Measurements from ENCODE around the gene NDUFS8. TPM values are rescaled to one million over a fixed set of nuclear protein-coding genes. Genes with fewer than 3 reads are reported as not detected.

The NDUFS8 gene
- polyA plus RNA-seq, 1 donor = 70.6 TPM

- no peak for DNase-seq
Measured at GRCh38 chr11:68049509-68050370, 19.3 kb downstream of the NDUFS8 start.

- no peak for DNase-seq
Measured at GRCh38 chr11:68050371-68050841, 19.9 kb downstream of the NDUFS8 start.

DNA sequence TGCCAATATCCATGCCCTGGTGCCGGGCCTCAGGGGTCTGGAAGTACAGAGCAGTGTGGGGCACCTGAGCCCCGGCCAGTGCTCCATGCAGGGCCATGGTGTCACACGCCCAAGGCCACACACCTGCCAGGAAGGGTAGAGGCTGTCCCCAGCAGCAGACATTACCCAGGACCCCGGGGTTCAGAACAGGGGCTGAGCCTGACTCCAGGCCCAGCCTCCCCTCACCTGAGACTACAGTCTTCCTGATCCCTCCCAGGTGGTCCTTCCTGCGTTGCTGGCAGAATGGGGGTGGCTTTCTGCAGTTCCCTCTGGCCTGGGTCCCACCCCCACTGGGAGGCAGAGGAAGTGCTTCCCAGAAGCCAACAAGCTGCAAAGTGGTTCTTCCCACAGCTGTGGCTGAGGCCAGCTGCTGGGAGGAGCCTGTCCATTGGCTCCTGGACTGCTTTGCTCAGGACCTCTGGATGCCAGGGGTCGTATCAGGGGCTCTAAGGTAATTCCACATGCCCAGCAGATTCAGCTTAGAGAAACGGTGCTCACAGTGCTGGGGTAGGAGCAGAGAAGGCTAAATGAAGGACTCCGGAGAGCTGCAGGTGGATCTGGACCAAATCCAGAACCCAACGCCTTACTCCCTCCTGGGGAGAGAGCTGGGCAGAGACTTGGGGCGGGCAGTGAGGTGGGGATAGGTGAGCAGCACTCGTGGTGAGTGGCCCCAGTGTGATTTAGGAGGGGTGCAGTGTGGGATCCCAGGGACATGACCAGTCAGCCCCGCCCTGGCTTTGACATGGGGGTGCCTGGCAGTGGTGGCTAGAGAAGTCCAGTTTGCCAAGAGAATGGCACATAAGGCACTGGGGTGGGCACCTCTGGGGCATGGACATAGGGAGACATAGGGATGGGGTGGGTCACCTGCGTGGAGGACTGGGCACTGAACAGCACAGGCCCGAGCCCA lies 21.0 kb downstream of the NDUFS8 start:
- no peak for DNase-seq

DNA sequence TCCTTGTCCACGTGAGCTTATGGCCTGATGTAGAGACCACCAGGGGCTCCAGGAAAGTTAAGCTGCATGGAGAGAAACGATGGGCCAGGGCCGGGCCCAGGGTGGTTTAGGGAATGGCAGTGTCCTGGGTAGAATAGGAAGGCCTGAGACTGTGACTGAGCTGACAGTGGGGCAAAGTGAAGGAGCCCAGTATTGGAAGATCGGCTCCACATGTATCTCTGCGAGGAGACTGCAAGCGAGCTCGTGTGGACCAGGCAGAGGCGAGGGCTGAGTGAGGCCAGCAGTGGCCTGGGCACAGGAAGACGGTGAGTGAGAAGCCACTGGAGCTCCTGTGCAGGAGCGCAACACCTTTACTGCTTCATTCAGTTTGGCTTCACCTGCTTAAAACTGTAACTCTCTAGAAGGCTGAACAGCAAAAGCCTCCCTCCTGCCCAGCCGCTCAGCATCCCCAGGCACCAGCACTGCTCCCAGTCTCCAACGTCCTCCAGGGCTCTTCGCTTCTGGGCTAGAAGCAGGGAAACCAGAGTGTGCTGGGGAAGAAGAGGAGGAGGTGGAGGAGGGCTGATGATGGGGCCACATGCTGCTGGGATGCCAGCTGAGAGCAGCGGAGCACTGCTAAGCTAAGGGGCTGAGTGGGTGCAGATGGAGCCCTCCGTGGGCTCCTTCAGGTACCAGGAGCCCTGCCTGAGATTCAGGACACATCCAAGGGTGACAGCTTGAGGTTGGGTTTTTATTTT lies 21.8 kb downstream of the NDUFS8 start:
- DNase-seq = no peak

- no peak for DNase-seq
Measured at GRCh38 chr11:68053117-68053516, 22.6 kb downstream of the NDUFS8 start.

GRCh38 chr11:68053981-68054812 lies 23.7 kb downstream of the NDUFS8 start:
- no peak for DNase-seq

- no peak for DNase-seq
Measured at GRCh38 chr11:68056317-68057285, 26.1 kb downstream of the NDUFS8 start.

- no peak for DNase-seq
Measured at GRCh38 chr11:68057807-68058206, 27.3 kb downstream of the NDUFS8 start.

DNA sequence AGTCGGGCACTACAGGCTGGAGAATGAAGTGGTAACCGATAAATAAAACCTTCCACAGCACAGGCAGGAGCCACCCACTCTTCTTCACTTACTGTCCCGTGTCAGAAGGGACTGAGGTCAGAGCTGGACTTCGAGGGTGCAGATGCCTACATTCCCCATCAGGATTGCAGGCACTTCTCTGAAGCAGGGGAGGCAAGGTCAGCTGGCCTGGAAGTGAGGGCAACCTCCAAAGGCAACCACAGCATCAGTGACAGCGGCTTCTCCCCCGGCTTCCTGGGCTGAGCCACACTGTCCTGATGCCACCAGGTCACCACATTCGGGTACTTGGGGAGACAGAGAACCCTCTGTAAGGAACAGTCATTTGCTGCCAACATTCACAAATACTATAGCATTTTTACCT lies 31.0 kb downstream of the NDUFS8 start:
- DNase-seq = no peak

- DNase-seq = no peak
Measured at GRCh38 chr11:68064926-68065325, 34.4 kb downstream of the NDUFS8 start.

GRCh38 chr11:68065841-68066240 lies 35.4 kb downstream of the NDUFS8 start:
- DNase-seq = no peak

DNA sequence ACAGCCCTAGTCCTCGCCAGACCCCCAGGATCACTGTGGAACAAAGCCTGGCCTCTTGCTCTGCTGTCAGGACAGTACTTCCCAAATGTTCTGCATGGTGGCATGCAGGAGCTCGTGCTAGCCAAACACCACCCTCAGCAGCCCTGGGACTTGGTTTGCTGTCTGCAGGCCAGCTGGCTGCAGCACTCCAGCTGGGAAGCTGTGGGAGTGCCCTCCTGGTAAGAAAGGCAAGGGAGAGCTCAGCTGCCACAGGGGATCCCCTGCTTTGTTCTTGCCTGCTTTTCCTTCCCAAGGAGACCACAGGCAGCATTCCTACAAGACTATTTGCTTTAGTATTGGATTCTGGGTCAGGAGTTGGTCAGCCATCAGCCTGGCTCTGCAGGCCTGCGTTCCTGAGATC lies 36.3 kb downstream of the NDUFS8 start:
- no peak for DNase-seq

DNA sequence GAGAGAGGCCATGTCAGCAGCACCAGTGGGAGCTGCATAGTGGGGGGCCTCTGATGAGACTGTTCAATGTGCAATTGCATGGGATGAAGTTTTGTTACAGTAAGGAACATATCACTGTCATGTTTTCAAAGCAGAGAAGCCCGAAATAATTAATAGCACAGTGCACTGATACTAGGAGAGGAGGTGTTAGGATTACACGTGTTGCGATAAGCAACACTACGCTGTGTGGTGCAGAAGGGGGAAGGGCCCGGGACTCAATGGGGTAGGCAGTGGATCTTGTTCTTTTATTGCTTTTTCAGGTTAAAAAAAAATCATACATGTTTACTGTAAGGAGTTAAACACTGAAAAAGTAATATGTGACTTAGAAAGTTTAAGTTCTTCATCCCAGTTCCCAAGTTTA lies 37.5 kb downstream of the NDUFS8 start:
- DNase-seq = no peak

DNA sequence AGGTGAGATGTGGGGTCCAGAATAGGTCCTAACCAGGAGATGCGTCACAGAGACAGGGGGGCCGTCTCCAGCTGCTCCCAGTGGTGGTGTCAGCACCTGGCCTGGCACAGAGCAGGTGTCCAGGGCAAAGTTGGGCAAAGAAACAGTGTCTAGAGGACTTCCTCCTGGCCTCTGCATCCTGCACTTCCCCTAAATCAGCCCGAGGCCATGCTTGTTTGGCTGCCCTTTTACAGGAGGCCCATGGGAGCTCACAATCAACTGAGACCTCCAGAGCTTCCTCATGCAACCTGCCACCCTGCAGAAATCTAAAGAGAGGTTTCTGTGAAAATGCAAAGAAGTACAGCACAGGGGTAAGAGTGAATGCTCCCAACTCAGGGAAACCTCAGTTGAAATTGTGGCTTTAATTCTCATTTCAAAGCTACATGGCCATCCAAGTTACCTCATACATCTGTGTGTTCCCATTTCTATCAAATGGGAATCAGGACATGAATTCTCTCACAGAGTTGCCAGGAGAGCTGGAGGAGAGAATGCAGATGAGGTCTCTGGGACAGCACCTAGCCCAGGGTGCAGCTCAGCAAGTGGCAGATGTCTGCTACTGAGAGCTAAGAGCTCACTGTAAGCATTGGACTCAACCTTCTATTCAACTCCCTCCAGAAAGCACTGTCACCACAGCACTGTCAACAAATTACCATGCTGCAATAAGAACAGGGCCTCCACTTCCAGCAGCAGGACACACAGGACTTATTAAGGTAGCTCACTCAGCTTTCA lies 41.0 kb downstream of the NDUFS8 start:
- no peak for DNase-seq

DNA sequence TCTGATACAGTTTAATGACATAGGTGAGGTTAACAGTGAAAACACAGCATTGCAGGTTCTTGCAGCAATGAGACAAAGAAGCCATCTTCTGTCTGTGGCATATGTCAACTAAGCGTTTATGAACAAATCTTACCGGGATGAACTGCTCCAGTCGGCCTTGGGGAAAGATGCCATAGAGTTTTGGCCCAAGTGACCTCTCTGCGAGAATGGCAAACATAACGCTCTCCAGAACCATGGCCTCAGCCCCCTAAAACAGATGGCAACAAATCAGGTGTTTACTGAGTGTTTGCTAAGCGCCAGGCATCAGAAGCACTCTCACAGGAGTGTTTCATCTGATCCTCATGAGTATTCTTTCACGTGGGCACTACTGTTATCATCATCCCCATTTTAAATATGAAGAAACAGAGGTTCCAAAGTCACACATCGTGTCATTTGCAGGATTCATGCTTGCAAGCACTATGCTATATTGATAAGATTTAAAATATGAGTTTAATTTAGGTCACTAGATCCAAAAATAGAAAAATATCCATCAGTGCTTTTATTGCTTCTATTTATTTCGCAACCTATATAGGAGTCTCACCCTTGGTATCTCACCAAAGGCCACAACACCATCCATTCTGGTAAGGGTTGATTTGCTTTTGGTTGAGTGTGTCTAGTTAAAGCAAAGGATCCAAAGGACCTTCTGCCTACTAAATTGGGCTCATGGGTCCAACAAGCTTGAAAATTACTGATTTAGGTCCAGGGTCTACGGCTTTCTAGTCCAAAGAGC lies 44.3 kb downstream of the NDUFS8 start:
- no peak for DNase-seq

GRCh38 chr11:68076371-68077042 lies 46.0 kb downstream of the NDUFS8 start:
- DNase-seq = no peak
